Fibroblast of mammary gland (primary cell): ENCODE results near the gene SPTB.

Source experiments
- DNase-seq: peaks from one replicate; pipeline ENCODE4 v3.0.0-alpha.2; 2010; ENCODE audit warnings: low read depth
- H3K4me3 ChIP-seq: 2 replicates; pipeline ENCODE4 v1.5.1; 2011; ENCODE audit warnings: low read depth, mild to moderate bottlenecking, low read length, moderate library complexity; ENCODE audit not compliant: control insufficient read depth
- CTCF ChIP-seq: conservative IDR thresholded peaks from 2 replicates; pipeline ENCODE4 v1.5.1; 2011; ENCODE audit warnings: low read depth, low read length, inconsistent platforms; ENCODE audit not compliant: control insufficient read depth, insufficient read depth

The SPTB gene

GRCh38 chr14:64734990-64735389, 144.7 kb downstream of the SPTB start:
- TF ChIP-seq CTCF = no peak
- DNase-seq = no peak
- no peak overlapping the region for H3K4me3 ChIP-seq

GRCh38 chr14:64733899-64734298, 145.8 kb downstream of the SPTB start:
- no peak for DNase-seq
- TF ChIP-seq CTCF = no peak
- H3K4me3 ChIP-seq = no peak overlapping the region

GRCh38 chr14:64733321-64733720, 146.4 kb downstream of the SPTB start:
- no peak overlapping the region for H3K4me3 ChIP-seq
- no peak for DNase-seq
- no peak for TF ChIP-seq CTCF

- no peak for TF ChIP-seq CTCF
- no peak for DNase-seq
- no peak overlapping the region for H3K4me3 ChIP-seq
Measured at GRCh38 chr14:64732536-64733120, 147.1 kb downstream of the SPTB start.

GRCh38 chr14:64732066-64732465, 147.6 kb downstream of the SPTB start:
- no peak for TF ChIP-seq CTCF
- no peak overlapping the region for H3K4me3 ChIP-seq
- no peak for DNase-seq

GRCh38 chr14:64731141-64731581, 148.5 kb downstream of the SPTB start:
- no peak for TF ChIP-seq CTCF

GRCh38 chr14:64730681-64731080, 149.0 kb downstream of the SPTB start:
- TF ChIP-seq CTCF = no peak
- DNase-seq = no peak
- no peak overlapping the region for H3K4me3 ChIP-seq

More at GRCh38 chr14:64731141-64731581, 148.5 kb downstream of the SPTB start:
- DNase-seq = no peak
- H3K4me3 ChIP-seq = no peak overlapping the region
